Type B pancreatic cell (in vitro differentiated cells): ENCODE data around the gene MAGEE1. TPM values are rescaled to one million over a fixed set of nuclear protein-coding genes. Genes with fewer than 3 reads are reported as not detected.

Experiments used
- DNase-seq: peaks from one replicate; pipeline ENCODE4 v3.0.0; 2021; ENCODE audit warnings: mixed read lengths; ENCODE audit not compliant: unreplicated experiment; ENCODE audit errors: extremely low spot score
- H3K27ac Mint-ChIP-seq: 2 replicates; pipeline ENCODE4 v1.8.0; 2021; ENCODE audit warnings: mild to moderate bottlenecking, mixed read lengths
- H3K27me3 Mint-ChIP-seq: 2 replicates; pipeline ENCODE4 v1.8.0; 2021; ENCODE audit warnings: mixed read lengths
- H3K36me3 Mint-ChIP-seq: 2 replicates; pipeline ENCODE4 v1.8.0; 2021; ENCODE audit warnings: mixed read lengths
- H3K4me1 Mint-ChIP-seq: one replicate; pipeline ENCODE4 v1.8.0; 2021; ENCODE audit warnings: mixed read lengths; ENCODE audit not compliant: unreplicated experiment
- H3K4me3 Mint-ChIP-seq: 2 replicates; pipeline ENCODE4 v1.8.0; 2021; ENCODE audit warnings: mild to moderate bottlenecking, mixed read lengths
- H3K9me3 Mint-ChIP-seq: 2 replicates; pipeline ENCODE4 v1.8.0; 2021; ENCODE audit warnings: mixed read lengths
- total RNA-seq: library from RNA; stranded (reverse); gene quantifications from 2 replicates; pipeline ENCODE4 v1.2.1, GENCODE V29; 2021; ENCODE audit warnings: low replicate concordance
- TF ChIP-seq, protein P1 (sequence below): fragments of 200-600 bp; sonication (generic); conservative IDR thresholded peaks from 2 replicates; pipeline ENCODE4 v1.5.0; 2021; ENCODE audit warnings: antibody characterized with exemption, mild to moderate bottlenecking

MAGEE1 gene
- total RNA-seq, 1 donor from 2014 or later, result 7.0 TPM

GRCh38 chrX:76454456-76454927 is 27.0 kb downstream of the MAGEE1 start:
- H3K4me3 Mint-ChIP-seq, result no peak overlapping the region
- H3K27me3 Mint-ChIP-seq, result no peaks in the 10 kb centered on the region
- no peaks in the 10 kb centered on the region for H3K4me1 Mint-ChIP-seq
- H3K36me3 Mint-ChIP-seq, result no peaks in the 10 kb centered on the region
- H3K9me3 Mint-ChIP-seq, result no peaks in the 10 kb centered on the region
- no peak for DNase-seq
- H3K27ac Mint-ChIP-seq, result no peak overlapping the region
- TF ChIP-seq, protein P1, sequence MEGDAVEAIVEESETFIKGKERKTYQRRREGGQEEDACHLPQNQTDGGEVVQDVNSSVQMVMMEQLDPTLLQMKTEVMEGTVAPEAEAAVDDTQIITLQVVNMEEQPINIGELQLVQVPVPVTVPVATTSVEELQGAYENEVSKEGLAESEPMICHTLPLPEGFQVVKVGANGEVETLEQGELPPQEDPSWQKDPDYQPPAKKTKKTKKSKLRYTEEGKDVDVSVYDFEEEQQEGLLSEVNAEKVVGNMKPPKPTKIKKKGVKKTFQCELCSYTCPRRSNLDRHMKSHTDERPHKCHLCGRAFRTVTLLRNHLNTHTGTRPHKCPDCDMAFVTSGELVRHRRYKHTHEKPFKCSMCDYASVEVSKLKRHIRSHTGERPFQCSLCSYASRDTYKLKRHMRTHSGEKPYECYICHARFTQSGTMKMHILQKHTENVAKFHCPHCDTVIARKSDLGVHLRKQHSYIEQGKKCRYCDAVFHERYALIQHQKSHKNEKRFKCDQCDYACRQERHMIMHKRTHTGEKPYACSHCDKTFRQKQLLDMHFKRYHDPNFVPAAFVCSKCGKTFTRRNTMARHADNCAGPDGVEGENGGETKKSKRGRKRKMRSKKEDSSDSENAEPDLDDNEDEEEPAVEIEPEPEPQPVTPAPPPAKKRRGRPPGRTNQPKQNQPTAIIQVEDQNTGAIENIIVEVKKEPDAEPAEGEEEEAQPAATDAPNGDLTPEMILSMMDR, result peak; percentile 71

DNA sequence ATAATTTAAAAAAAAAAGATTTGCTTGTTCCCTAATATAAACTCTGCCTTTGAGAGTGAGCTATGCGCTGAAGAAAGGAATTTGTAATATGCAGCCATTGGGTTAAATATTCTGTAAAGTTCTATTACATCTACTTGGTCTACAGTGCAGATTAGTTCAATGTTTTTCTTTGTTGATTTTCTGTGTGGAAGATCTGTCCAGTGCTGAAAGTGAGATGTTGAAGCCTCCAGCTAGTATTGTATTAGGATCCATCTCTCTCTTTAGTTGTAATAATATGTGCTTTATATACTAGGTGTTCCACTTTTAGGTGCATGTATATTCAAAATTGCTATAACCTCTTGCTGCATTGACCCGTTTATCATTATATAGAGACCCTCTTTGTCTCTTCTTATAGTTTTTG is 49.8 kb downstream of the MAGEE1 start:
- H3K9me3 Mint-ChIP-seq, result peaks cover 7% of the 10 kb centered on the region
- no peaks in the 10 kb centered on the region for H3K4me1 Mint-ChIP-seq
- TF ChIP-seq, protein P1, result no peak
- no peaks in the 10 kb centered on the region for H3K36me3 Mint-ChIP-seq
- no peak for DNase-seq
- no peaks in the 10 kb centered on the region for H3K27me3 Mint-ChIP-seq
- no peak overlapping the region for H3K27ac Mint-ChIP-seq
- H3K4me3 Mint-ChIP-seq, result no peak overlapping the region
